GM18508 (cell line): ENCODE measurements around the gene SMAD4.
"Not testable (repeated sequence)": the region's sequence is repeated elsewhere in the genome, so short reads cannot be mapped to it uniquely, and the experiment has no call there.

Experiments used
- ATAC-seq: cut with Tn5 transposase; IDR thresholded peaks from one replicate; pipeline ENCODE4 v1.9.1; 2021; ENCODE audit warnings: moderate number of reproducible peaks; ENCODE audit not compliant: insufficient read depth, unreplicated experiment

Gene SMAD4

DNA sequence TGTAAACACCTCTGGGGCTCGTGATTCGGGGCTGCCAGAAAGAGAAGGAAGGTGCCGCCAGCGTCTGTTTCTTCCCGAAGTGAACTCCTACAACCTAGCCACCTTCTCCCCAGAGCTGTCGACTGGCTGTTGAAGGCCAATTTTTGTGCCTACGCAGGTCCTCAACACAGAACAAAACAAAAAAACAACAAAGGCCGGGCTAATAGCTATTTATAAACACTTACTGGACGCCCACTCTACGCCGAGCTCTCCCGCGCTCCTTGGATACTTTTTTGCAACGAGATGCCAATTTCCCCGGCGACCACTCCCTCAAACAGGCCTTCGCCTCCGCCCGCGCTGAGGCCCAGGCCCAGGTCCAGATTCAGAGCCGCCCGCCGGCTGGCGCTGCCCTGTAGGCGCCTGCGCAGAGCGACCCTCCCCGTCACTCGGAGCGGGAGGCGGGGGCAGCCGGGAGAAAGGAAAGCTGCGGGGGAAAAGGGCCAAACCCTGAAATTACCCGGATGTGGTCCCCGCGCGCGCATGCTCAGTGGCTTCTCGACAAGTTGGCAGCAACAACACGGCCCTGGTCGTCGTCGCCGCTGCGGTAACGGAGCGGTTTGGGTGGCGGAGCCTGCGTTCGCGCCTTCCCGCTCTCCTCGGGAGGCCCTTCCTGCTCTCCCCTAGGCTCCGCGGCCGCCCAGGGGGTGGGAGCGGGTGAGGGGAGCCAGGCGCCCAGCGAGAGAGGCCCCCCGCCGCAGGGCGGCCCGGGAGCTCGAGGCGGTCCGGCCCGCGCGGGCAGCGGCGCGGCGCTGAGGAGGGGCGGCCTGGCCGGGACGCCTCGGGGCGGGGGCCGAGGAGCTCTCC is at the start of gene SMAD4:
Gene SMAD4 (plus strand): TSS at position 520 of the 843 bp plus-strand sequence. CDS start 16,834 bp downstream, outside the sequence.
- ATAC-seq = peak; percentile 49

DNA sequence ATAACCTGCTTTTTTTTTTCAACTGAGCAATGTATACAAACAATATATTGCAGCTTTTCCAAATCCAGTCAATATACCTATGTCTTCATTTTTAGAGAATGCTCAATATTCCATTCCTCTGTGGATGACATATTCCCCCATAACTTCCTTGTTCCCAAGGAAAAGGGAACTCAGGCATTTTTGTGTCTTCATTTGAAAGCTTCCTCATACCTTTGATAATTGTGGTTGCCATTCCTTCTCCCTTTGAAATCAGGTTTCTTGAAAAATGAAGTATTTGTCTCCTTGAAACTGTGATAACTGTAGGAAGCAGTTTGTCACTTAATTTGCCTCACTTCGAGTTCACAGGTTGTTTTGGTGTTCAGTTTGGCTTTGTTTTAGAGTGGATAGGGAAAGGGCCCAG is 48.6 kb upstream of the SMAD4 start:
- no peak for ATAC-seq

DNA sequence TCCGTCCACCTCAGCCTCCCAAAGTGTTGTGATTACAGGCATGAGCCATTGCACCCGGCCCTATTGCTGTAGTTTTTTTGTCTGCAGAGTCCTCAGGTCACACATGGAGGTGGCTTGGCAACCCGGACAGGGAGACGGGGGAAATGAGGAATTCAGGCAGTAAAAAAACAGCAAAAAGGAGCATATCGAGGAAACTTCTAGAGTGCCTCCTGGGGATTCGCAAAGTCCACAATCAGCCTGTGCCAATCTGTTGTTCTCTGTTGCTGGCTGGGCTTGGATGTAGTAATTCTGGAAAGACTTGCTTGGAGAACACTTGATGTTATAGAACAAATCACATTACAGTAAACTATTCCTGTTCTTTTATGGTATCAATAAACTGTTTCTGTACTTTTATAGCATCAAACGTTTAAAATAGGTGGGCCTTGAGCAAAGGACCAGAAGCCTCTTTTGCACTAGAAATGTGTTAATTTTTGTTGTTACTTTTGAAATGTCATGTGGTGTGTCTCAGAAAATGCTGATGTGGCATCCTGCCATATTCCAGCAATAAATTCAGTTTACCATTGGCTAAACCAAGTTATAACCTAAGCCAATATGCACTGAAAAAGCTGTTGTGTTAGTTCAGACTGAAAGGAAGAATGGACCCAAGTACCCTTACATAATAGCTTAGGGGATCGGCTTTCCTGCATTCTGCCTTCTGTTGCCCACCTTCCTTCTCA is 47.8 kb upstream of the SMAD4 start:
- ATAC-seq = no peak

DNA sequence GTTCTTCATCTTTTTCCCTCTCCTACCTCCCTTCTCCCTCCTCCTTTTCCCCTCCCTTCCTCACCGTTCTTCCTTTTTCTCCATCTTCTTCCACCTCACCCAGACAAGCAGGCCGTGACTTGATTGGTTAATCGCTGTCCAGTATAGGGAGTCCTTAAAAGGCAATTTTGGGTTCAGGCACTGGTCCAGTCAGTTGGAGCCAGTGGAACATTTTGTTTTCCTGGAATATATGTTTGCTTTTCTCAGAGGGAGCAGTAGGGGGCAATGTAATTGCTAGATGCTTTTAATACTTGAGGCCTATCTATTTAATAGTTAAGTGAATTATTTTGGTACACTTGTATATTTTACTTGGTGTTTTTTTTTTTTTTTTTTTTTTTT is 47.2 kb upstream of the SMAD4 start:
- ATAC-seq = no peak

DNA sequence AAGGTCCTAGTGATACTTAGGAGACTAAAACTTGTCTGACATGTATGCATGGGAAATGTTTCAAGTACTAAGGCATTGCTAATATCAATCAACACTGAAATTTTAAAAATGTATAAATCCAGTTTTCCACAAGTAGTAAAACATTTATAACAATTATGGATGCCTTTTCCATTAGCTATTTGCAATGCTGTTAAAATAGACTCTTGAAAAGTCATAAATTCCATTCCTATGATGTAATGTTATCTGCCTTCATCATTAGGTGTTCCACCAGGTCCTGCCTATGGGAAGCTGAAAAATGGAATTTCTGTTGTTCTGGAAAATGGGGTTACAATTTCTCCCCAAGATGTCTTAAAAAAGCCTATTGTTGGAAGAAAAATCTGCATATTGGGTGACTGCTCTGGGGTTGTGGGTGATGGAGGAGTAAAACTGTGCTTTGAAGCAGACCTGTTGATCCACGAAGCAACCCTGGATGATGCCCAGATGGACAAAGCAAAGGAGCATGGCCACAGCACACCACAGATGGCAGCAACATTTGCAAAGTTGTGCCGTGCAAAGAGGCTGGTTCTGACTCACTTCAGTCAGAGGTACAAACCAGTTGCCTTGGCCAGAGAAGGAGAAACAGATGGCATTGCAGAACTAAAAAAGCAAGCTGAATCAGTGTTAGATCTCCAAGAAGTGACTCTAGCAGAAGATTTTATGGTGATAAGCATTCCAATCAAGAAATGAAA is 43.5 kb upstream of the SMAD4 start:
- ATAC-seq = no peak

DNA sequence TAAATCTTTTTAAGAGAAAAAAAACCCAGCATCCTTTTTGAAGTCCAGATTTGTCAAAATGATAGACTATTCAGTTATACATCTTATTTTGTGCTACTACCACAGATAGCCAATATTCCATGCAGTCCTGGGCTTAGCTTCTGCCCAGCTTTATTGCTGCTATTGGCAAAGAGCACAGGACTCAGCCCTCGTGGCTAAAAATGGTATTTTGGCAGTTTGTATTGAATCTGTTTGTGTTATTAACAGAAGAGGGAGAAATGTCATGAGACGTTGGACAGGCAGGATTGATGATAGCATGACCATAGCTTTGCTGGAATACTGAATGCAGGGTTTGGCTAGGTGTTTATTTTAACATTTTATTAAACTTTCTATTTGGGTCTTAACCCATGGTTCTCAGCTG is 42.8 kb upstream of the SMAD4 start:
- no peak for ATAC-seq

DNA sequence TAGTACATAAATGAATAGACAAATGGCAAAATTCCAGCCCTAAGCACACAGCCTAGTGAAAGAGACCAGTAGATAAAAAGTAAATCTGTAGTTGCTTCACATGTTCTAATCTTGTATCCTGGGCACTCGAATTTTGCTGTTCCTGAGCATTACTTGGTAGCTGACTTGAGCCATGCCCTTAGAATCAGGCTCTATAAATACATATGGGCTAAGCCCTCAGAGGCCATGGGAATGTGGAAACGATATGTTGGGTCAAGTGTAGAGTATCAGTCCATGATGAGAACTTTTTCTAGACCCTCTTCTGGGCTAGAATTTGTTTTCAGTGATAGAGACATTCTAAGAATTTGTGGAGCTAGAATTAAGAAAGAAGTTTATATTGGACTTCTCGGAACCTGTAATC is 40.3 kb upstream of the SMAD4 start:
- no peak for ATAC-seq

DNA sequence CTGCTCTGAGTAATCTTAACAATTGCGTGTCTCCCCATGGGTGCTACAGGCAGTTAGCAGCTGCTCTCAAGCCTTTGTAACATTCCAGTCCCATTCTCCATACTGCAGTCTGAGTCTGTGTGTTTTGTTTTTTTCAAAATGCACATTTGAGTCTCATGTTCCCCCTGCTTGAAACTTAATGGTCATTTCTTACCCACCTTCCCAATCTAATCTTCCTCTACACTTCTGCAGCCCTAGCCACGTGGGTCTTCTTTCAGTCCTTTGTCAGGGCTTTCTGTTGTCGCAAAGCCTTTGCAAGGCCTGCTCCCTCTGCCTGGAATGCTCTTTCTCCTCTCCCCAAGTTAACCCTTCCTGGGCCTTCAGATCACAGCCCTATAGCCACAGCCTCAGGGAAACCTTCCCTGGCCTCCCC is 37.7 kb upstream of the SMAD4 start:
- no peak for ATAC-seq

DNA sequence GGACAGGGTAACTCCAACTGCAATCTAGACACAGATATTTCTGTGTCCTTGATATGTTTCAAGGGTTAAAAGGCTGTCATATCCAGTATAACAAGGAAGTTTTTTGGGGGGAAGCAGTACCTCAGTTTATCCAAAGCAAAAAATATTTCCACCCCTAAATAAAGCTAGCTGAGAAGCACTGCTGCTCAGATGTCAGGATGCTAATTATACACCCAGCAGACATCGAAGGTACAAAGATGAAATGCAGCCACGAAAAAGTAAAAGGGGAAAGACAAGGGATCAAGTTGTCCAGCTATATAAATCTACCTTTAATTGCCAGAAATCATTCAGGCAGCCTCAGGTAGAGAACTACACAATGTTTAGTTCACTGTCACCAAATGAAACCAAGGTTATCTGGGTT is 36.0 kb upstream of the SMAD4 start:
- ATAC-seq = no peak

DNA sequence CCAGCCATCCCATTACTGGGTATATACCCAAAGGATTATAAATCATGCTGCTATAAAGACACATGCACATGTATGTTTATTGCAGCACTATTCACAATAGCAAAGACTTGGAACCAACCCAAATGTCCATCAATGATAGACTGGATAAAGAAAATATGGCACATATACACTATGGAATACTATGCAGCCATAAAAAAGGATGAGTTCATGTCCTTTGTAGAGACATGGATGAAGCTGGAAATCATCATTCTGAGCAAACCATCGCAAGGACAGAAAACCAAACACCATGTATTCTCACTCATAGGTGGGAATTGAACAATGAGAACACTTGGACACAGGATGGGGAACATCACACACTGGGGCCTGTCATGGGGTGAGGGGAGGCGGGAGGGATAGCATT is 26.8 kb upstream of the SMAD4 start:
- not testable (repeated sequence) for ATAC-seq

DNA sequence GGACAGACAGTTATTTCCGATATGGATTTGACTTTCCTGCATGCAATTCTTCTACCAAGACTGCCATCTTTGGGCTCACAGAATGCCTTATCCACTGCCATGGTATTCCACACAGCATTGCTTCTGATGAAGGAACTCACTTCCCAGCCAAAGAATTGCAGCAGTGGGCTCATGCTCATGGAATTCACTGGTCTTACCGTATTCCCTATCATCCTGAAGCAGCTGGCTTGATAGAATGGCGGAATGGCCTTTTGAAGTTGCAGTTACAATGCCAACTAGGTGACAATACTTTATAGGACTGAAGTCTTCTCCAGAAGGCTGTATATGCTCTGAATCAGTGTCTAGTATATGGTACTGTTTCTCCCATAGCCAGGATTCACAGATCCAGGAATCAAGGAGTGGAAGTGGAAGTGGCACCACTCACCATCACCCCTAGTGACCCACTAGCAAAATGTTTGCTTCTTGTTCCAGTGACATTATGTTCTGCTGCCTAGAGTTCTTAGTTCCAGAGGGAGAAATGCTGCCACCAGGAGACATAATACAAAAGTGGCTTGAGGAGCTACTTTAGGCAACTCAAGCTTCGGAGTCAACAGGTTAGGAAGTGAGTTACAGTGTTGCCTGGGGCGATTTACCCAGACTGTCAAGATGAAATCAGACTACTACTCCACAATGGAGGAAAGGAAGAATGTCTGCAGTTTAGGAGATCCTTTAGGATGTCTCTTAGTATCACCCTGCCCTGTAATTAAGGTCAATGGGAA is 23.8 kb upstream of the SMAD4 start:
- no peak for ATAC-seq

DNA sequence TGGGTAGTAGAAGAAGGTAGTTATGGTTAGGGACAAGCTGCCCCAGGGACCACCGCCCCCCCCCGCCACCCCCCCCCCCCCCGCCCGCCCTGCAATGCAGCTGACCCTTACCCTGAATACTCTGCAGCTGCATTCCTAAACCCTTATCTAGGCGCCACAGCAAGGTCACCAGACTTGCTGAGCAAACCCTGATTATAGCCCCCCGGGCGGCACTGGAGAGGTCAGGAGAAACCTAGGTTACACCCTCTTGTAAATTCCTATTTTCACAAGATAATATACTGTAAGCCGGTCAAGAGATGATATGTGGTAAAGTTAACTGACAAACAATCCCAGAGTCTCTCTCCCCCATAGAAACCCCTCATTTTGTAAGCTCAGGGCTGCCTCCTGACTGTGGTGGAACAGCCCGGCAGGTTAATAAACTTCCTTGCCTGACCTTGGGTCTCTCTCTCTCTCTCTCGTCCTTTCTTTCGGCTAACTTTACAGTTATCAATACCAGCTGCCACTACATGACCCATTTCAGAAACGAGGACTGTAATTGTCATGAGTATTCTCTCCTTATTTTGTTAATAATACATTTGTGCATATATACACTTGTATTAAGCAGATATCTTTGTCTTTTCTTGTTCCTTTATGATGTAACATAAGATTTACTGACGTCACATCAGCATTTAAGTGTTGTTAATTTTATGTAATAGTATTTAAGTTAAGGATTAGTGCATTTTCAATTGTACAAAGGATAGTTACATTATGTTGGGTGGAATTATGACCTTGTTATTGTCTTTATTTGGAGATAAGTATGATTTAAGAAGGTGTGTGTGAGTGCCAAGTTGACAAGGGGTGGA is 22.8 kb upstream of the SMAD4 start:
- no peak for ATAC-seq

DNA sequence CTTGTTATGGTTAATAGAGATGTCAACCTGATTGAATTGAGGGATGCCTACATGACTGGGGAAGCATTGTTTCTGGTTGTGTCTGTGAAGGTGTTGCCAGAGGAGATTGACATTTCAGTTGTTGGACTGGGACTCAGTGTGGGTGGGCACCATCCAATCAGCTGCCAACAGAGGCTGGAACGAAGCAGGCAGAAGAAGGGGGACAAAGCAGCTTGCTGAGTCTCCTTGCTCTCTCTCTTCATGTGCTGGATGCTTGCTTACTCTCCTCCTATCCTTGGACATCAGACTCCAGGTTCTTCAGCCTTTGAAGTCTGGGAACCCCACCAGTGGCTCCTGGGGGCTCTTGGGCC is 22.2 kb upstream of the SMAD4 start:
- ATAC-seq = no peak

DNA sequence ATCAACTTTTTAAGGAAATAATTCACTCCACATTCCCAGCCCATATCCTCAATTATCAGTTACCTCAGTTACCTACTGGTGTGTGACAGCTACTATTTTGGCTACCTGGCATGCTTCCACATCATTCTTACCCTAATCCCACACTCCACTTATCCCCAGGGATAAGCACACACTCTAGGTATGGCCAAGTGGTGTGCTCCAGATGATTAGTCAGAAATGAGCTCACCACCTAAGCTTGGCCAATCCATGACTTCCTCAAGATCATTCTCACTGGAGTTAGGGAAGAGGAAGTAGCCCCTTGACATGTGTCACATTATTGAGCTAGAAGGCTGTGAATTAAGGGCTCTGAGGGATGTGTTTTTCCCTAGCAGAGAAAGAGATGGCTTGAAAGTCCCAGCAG is 20.9 kb upstream of the SMAD4 start:
- no peak for ATAC-seq

DNA sequence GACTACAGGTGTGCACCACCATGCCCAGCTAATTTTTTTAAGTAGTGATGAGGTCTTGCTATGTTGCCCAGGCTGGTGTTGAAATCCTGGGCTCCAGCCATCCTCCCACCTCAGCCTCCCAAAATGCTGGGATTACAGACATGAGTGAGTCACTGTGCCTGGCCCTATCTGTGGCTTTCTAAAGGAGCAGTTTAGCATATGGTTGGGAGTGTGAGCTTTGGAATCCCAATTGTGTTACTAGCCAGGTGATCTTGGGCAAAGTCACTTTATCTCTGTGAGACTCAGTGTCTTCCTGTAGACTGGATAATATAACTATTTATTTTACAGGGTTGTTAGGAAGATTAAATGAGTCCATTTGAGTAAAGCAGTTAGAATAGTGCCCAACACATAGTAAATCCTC is 19.8 kb upstream of the SMAD4 start:
- no peak for ATAC-seq

DNA sequence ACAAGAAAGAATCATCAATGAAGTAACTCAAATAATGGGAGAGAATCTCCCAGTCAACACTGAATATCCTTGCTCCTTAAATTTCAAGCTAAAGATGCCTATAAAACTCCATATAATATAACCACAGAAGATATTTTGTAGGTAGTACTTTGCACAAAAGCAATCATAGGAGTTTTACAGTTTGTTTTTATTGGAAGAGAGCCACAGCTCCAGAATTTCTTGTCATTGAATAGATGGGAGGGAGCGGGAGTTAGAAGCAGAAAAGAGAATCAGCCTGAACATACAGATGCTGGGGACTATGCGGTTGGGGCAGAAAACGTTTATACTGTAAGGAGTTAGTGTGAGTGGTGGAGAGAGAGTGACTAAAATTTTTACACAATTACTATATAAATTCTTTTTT is 18.3 kb upstream of the SMAD4 start:
- ATAC-seq = no peak

DNA sequence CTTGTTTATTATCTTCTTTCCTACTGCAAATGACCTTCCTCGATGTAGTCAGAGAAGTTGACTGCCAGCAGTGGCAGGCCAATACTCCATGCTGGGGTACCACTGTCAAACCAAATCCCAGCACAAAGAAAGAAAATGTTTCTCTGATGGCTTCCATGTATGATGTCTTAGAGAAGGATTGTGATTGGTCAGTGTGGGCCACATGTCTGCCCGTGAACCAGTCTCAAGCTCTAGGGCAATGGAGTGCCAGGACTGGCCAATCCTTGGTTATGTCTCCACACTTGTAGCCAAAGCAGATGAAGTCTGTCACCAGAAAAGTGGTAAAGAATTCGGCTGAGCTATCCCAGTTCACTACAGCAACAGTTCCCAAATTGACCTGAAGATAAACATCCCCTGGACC is 17.6 kb upstream of the SMAD4 start:
- no peak for ATAC-seq

DNA sequence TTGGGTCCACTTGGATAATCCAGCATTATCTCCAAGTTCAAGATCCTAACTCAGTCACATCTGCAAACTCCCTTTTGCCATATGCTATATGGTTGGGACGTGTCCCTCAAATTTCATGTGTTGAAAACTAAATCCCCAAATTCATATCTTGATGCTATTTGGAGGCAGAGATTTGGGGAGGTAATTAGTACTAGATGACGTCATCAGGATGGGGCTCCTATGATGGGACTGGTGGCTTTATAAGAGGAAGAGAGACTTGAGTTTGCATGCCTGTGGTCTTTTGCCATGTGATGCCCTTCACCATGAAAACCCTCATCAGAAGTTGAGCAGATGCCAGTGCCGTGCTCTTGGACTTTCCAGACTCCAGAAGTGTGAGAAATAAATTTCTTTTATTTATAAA is 16.8 kb upstream of the SMAD4 start:
- no peak for ATAC-seq

DNA sequence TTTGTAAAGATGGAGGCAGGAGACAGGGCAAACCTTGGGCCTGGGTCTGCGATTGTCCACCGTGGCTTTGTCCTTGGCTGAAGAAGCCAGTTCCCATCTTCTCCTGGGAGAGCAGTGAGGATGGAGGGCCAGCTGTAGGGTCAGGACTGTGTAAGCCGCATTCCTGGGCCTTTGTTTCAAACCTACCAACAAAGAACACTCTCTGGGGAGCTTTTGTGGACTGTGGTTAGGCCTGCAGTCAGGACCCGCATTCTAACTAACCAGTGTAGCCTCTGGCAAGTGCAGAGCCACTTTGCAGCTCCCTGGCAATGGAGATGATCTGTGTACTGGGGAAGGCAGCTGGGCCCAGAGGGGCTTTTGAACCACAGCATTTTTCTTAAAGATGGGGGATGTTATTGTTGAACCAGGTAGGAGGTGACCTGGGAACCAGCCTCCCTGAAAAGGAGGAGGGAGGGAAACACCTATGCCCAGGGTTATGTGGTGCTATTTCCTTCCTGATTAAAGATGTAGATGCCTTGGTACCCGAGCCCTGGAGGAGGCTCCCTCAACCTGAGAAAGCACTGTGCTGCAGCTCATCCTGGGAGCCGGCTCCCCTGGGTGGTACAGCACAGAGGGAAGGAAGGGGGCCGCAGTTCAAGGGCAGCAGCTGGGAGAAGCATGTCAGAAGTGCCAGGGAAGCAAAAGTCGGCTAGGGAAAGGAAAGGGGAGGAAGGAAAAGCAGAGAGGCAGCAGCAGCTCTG is 12.7 kb upstream of the SMAD4 start:
- no peak for ATAC-seq
